ENCODE measurements around the gene SCN10A. TPM values are rescaled to one million over a fixed set of nuclear protein-coding genes. Genes with fewer than 3 reads are reported as not detected.

Gene SCN10A
- total and polyA plus RNA-seq, 7 donors: not detected

DNA sequence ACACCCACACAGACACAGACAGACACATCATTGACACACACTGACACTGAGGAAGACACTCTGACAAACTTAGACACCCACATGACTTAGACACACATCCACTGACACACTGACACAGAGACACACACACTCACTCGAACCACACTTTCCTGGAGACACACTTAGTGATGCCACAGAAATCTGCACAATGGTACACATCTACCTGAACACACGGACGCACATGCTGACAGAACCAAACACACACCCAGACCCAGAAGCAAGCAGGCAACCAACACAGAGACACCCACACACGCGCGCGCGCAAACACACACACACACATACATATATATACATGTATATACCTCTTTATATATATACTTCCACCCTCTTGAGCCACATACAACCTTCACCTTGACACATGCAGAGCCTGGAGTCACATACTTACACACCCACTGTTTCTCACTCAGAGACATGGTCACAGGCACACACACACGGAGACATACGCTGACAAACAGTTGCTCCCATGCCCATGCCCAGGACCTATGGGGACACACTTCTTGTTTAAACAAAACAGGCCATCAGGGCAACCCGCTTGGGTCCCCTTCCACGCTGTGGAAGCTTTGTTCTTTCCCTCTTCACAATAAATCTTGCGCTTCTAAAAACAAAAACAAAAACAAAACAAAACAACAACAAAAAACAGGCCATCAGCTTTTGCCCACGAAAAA, 165.6 kb downstream of the SCN10A start:
- DNase-seq (no peak), ATAC-seq (peak in 2 of 4 donors; percentile 3 to 22)
- Histone ChIP-seq H3K27me3 (ENCODE audit: insufficient read depth in 3 of 3, low read length in 2 of 3) (peaks cover 0 to 46% (median 9%) of the 10 kb centered on the region in 3 donors), H3K9me3 (no peaks in the 10 kb centered on the region), H3K36me3 (ENCODE audit: insufficient read depth in 1 of 2, low read depth in 1 of 2) (no peaks in the 10 kb centered on the region), H3K27ac (no peak overlapping the region), H3K4me3 (peak overlapping the region; percentile 66), H3K4me1 (peaks cover 7% of the 10 kb centered on the region)
- 77 to 81% (median 80%) methylated on average over 14 of the region's 14 CpGs for WGBS, 3 donors
- intact Hi-C loops (cut with DNase I): loop anchor here in 1 of 2 donors (2.0 kb wide), 1 partner anchor 130 kb away; no protein-coding TSS in a partner anchor
- TF ChIP-seq, protein P1, sequence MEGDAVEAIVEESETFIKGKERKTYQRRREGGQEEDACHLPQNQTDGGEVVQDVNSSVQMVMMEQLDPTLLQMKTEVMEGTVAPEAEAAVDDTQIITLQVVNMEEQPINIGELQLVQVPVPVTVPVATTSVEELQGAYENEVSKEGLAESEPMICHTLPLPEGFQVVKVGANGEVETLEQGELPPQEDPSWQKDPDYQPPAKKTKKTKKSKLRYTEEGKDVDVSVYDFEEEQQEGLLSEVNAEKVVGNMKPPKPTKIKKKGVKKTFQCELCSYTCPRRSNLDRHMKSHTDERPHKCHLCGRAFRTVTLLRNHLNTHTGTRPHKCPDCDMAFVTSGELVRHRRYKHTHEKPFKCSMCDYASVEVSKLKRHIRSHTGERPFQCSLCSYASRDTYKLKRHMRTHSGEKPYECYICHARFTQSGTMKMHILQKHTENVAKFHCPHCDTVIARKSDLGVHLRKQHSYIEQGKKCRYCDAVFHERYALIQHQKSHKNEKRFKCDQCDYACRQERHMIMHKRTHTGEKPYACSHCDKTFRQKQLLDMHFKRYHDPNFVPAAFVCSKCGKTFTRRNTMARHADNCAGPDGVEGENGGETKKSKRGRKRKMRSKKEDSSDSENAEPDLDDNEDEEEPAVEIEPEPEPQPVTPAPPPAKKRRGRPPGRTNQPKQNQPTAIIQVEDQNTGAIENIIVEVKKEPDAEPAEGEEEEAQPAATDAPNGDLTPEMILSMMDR (IDR thresholded peaks at IDR 0.05): no peak

DNA sequence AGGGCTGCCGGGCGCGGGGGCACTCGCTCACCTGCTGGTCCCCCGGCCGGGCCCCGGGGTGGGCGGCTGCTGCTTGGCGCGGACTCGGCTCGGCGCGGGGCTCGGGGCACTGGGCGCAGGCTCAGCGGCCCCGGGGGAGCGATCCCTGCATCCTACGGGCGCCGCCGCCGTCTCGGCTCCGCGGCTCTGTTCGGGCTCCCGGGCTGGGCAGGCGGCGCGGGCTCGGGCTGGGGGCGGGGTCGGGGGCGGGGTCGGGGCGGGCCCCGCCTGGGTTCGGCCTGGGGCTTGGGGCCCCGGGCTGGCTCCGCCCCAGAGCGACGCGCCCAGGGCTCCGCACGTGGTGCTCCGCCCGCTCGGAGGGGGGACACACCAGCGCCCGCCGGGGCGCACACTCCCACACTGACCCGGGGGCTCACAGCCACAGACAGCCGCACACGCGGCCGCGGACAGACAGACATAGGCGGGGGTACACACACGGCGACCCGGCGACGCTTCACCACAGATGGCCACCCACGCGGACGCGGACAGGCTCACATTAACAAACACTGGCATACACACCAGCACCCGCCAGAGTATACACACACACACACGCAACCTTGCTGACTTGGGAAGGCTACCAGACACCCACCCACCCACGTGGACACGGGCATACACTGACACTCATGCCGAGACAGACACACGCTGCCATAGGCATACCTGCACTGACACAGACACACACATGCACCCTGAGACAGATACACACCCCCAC, 166.3 kb downstream of the SCN10A start, which contains the start of gene SCN5A:
Gene SCN5A, minus strand, starts transcription at position 188 of the 748 bp plus-strand sequence. CDS start 16,380 bp downstream, outside the sequence.
- DNase-seq (peak; percentile 45 to 59), ATAC-seq (peak; percentile 72 to 85 (median 81))
- no peaks in the 10 kb centered on the region for H3K36me3 ChIP-seq (ENCODE audit: insufficient read depth in 1 of 2, low read depth in 1 of 2)
- no peak within 1 kb of the TSS for H3K27ac ChIP-seq
- intact Hi-C loops (cut with DNase I): loop anchor here in 1 of 2 donors (2.0 kb wide), 1 partner anchor 129 kb away; no protein-coding TSS in a partner anchor
- no peaks in the 10 kb centered on the region for H3K9me3 ChIP-seq
- peak within 1 kb of the TSS; percentile 66 for H3K4me3 ChIP-seq
- H3K27me3 ChIP-seq (ENCODE audit: insufficient read depth in 3 of 3, low read length in 2 of 3): peaks cover 0 to 46% (median 9%) of the 10 kb centered on the region in 3 donors
- 1 to 6% (median 4%) methylated on average over 25 to 76 of the region's 76 CpGs for WGBS, 3 donors
- TF ChIP-seq, protein P1 (IDR thresholded peaks at IDR 0.05): no peak
- peaks cover 7% of the 10 kb centered on the region for H3K4me1 ChIP-seq

DNA sequence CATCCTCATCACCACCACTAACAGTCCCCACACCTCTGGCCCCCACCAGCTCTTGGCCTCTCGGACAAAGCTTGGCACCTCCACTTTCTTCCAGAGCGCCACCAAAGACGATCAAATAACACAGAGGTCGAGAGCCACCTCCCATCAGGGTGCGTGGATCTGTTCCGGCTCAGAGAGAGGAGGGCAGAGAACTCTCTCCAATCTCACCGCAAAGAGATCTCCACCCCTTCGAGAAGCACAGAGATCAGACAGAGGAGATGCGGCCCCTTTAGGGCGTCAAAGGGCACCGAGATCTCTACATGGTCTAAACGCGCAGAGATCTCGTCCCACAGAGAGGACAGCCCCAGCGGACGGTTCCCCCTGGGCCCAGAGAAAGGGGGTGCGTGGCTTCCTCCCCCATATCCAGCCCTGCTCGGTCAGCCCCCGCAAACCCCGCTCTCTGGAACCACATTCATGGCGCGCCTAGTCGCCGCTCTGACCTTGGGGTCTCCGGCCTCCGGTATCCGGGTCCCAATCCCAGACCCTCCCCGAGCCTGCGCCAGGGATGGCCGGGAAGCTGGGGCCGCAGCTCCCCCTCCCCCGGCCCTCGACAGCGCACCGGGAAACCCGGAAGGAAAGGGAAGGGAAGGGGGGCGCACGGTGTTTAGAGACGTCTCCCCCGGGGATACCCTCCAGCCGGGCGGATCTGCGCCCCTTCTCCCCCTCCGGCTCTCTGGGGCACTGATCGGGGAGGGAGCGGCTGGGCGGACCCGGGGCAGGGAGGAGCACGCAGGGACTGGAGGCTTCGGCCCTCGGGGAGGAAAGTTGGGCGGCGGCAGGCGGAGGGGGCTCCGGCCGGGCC, 167.1 kb downstream of the SCN10A start:
- TF ChIP-seq, protein P1 (IDR thresholded peaks at IDR 0.05): no peak
- intact Hi-C loops (cut with DNase I): no loop called here
- H3K4me3 ChIP-seq: peak overlapping the region; percentile 66
- no peak for ATAC-seq
- no peaks in the 10 kb centered on the region for H3K9me3 ChIP-seq
- WGBS, 3 donors: 6 to 14% (median 8%) methylated on average over 34 to 56 of the region's 56 CpGs
- H3K27ac ChIP-seq: no peak overlapping the region
- peak in 1 of 2 donors; percentile 12 for DNase-seq
- H3K36me3 ChIP-seq (ENCODE audit: insufficient read depth in 1 of 2, low read depth in 1 of 2): no peaks in the 10 kb centered on the region
- H3K4me1 ChIP-seq: peaks cover 7% of the 10 kb centered on the region
- H3K27me3 ChIP-seq (ENCODE audit: insufficient read depth in 3 of 3, low read length in 2 of 3): peaks cover 0 to 46% (median 9%) of the 10 kb centered on the region in 3 donors

DNA sequence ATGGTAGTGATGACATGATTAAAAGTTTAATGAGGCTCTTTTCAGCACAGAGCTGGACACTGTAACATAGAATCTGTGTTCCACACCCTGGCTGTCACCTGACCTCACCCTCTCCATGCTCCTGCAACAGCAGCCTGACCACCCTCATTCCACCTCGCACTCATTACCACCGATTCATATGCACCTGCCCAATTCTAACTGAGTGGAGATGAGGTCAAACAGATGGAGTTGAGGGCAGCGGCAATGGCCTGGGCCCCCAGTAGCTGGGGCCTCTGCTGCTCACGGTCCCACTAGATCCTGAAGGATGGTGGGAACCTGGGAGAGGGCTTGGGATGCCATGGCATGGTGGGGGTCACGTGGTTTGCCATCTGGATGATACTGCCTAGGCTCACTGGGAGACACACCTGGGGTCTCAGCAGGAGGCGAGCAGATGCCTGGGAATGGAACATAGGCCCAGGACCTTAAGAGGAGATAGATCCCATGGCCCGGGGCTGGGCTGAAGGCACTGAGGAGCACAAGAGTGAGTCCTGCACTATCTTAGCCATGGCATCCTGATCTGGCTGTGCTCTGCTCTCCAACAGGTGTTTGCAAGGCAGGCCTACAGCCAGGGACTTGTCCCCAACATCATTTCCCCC, 167.9 kb downstream of the SCN10A start:
- TF ChIP-seq, protein P1 (IDR thresholded peaks at IDR 0.05): no peak
- WGBS, 3 donors: 94% methylated on average over 6 to 7 of the region's 7 CpGs
- Histone ChIP-seq H3K27ac (no peak overlapping the region), H3K36me3 (ENCODE audit: insufficient read depth in 1 of 2, low read depth in 1 of 2) (no peaks in the 10 kb centered on the region), H3K4me3 (peak overlapping the region; percentile 66), H3K9me3 (no peaks in the 10 kb centered on the region), H3K4me1 (peaks cover 7% of the 10 kb centered on the region), H3K27me3 (ENCODE audit: insufficient read depth in 3 of 3, low read length in 2 of 3) (peaks cover 0 to 39% (median 9%) of the 10 kb centered on the region in 3 donors)
- DNase-seq (no peak), ATAC-seq (no peak)
- intact Hi-C loops (cut with DNase I): no loop called here
